Activated CD4-positive, CD25-positive, alpha-beta regulatory T cell (primary cell): ENCODE measurements around the gene BMI1.
"Not testable (repeated sequence)": the region's sequence is repeated elsewhere in the genome, so short reads cannot be mapped to it uniquely, and the experiment has no call there.

ENCODE experiments used
- DNase-seq, 4 experiments: peaks; one replicate each; lab custom pipeline; 2025; lab: John Stamatoyannopoulos, UW

Gene BMI1

DNA sequence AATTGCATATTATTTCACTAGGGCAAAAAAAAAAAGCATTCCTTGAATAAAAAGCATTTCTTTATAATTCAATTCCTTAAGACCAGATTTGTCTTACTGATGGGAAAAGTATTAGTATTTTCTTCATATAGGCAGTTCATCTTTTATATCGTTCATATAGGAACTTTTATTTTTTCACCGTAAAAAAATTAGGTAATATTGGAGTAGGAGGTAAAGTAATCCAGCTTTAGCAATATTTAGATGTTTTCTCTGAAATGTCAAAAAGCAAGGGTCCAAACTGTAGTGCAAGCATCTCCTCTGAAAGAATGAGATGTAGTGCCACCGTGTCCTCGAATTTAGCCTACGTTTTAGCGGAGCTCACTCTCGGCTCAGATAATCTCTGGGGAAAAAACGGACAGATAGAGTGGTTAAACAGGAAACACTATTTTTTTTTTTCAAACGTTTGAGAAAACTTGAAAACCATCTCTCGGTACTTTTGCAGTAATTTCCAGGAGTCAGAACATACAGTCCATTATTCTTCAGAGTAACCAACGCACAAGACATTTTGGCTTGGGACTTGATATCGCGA lies 18.9 kb downstream of the BMI1 start:
- DNase-seq = no peak

GRCh38 chr10:22340329-22341189 lies 19.7 kb downstream of the BMI1 start:
- peak in 2 of 4 experiments; percentile 33 for DNase-seq

- no peak for DNase-seq
Observed at GRCh38 chr10:22341190-22341925, 20.5 kb downstream of the BMI1 start.

GRCh38 chr10:22341926-22342196 lies 21.0 kb downstream of the BMI1 start:
- no peak for DNase-seq

DNA sequence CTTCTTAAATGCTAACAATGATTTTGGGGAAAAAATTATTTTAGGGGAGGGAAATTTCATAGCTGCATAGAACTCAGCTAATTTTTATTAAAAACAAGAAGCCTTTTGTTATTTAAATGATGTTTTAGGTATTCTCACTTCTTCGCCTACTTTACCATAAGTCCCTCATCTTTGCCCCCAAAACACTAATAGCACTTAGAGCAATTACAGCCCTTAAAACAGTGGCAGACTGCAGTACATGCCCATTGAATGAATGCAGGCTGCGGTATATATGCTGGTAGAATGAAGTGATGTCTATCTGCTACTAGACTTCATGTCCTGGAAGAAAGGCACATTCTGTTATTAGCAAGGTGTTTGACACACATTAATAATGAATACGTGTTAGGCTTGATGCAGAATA lies 21.5 kb downstream of the BMI1 start:
- DNase-seq = no peak

- DNase-seq = no peak
Observed at GRCh38 chr10:22343731-22344130, 22.8 kb downstream of the BMI1 start.

GRCh38 chr10:22344249-22344648 lies 23.4 kb downstream of the BMI1 start:
- DNase-seq = no peak

DNA sequence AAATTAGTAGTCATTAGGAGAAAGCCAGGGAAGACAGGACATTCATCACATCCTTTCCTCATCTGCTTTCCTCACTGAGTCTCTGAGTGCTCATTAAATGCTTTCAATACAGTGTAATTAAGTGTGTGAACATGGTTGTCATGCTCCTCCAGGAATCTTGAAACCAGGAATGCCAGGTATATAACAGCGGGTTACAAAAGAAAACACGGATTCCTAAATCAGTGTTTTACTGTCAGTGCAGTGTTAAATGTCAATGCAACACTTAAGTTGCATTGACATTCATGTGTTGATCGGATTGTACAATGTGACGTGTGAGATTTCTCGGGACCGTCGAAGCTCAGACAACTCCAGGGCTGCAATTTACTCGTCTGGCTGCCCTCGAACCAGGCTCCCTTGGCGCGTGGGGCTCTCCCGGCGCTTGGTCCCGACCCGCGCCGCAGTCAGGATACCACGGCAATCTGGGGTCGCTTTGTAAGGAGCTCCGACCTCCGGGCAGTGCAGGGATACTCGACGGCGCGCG lies 23.9 kb downstream of the BMI1 start:
- no peak for DNase-seq

DNA sequence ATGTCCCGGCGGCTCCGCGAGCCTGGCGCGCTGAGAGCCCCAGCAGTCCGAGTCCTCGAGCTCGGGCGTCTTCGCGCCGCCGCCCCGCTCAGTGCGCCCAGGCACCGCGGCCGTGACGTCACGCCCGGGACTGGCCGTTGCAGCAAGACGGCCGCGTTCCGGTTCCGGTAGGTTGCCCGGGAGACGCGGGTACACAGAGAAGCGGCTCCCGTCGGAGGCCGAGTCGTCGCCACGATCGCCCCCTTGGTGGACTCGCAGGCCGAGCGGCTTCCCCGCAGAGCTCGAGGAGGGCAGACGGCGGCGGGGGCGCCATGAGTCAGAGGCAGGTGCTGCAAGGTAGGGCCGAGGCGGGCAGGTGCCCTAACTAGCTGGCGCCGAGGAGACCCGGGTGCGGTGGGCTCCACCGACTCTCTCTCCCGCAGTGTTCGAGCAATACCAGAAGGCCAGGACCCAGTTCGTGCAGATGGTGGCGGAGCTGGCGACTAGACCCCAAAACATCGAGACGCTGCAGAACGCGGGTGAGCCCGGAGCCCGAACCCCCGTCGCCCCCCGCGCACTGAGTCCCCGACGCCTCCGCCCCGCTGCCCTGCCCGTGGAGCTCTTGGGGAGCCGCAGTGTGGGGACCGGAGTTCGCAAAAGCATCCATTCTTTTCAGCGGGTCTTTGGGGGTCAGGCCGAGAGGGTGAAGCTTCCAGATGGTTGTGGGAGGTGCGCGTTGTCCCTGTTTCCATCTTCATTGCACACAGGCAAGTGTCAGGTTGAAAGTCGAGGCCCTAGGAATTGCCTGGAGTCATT lies 24.6 kb downstream of the BMI1 start, which contains the start of gene SPAG6:
Gene SPAG6, plus strand, starts transcription at position 196 of the 795 bp plus-strand sequence. Its CDS starts 116 bp downstream, at position 312.
- DNase-seq = no peak

DNA sequence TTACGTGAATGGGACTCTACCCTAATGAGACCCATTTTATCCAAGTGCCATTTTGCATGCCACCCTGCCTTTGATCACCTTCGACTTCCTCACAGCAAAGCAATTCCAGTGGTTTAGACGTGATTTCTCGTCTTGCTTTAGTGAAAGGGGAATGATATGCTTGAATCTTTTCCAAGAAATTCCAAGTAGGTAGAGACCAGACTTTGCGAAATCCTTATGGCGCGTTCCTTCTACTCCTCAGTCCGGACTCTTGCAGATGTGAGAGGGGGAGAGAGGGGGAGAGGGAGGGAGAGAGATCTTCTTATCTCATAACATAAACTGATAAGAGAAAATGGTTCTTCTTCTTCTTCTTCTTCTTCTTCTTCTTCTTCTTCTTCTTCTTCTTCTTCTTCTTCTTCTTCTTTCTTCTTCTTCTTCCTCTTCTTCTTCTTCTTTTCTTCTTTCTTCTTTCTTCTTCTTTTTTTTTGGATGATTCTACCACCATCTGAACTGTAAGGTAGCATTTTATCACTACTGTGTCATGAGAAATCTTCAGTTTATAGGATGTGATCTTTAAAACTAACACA lies 25.3 kb downstream of the BMI1 start:
- no peak for DNase-seq

DNA sequence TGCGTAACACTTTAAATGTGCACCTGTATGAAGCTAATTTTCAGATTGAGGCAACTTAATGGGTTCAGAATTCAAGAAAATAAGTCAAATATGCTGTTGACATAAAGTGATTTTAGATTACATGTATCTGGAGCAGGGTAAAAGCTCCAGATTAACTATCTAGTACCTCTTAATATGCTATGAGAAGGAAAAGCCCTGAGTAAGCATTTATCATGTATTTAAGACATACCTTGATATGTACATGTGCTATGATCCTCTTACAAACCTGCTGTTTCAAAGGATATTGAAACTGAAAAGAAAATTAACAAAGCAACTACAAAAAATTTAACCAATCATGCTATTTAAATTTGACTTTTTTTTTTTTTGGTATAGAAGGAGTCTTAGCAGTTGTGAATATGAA lies 28.9 kb downstream of the BMI1 start:
- no peak for DNase-seq

- no peak for DNase-seq
Observed at GRCh38 chr10:22351131-22351703, 30.3 kb downstream of the BMI1 start.

- no peak for DNase-seq
Observed at GRCh38 chr10:22356324-22356873, 35.5 kb downstream of the BMI1 start.

DNA sequence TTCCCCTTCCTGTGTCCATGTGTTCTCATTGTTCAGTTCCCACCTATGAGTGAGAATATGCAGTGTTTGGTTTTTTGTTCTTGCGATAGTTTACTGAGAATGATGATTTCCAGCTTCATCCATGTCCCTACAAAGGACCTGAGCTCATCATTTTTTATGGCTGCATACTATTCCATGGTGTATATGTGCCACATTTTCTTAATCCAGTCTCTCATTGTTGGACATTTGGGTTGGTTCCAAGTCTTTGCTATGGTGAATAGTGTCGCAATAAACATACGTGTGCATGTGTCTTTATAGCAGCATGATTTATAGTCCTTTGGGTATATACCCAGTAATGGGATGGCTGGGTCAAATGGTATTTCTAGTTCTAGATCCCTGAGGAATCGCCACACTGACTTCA lies 36.9 kb downstream of the BMI1 start:
- not testable (repeated sequence) for DNase-seq

DNA sequence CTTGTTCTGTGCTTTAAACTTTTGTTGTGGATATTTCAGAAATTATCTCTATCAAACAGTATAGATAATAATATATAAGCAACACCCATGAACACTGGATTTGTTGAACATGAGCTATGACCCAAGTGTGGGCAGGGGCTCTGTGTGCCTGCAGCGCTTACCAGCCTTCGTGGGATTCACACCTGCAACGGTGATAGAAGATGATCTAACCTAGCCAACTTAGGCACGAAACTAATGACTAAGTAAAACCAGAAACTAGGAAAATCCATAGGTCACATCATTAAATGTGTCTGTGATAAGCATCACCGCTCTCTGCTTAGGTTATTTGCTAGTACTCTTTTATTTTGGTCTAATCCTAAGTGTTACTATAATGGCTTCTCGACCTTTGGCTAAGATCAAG lies 42.4 kb downstream of the BMI1 start:
- DNase-seq = no peak

GRCh38 chr10:22364407-22365140 lies 43.7 kb downstream of the BMI1 start:
- DNase-seq = no peak

DNA sequence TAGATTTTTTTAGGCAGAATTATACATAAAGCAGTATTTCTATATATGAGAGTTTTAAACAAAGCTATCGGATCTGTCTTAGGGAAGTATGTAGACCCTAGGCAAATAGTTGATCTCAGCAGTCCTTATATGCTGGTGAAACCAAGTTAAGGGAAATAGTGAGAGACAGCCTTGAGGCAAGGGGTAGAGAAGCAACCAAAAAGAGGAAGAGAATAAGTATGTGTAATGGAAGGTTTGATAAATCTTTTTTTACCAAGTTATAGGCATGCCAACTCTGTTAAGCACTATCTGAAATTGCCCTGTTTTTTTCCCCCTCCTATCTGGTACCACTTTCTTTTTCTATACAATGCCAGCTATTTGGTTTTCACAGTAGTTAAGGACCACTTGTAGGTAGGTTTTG lies 44.3 kb downstream of the BMI1 start:
- no peak for DNase-seq

DNA sequence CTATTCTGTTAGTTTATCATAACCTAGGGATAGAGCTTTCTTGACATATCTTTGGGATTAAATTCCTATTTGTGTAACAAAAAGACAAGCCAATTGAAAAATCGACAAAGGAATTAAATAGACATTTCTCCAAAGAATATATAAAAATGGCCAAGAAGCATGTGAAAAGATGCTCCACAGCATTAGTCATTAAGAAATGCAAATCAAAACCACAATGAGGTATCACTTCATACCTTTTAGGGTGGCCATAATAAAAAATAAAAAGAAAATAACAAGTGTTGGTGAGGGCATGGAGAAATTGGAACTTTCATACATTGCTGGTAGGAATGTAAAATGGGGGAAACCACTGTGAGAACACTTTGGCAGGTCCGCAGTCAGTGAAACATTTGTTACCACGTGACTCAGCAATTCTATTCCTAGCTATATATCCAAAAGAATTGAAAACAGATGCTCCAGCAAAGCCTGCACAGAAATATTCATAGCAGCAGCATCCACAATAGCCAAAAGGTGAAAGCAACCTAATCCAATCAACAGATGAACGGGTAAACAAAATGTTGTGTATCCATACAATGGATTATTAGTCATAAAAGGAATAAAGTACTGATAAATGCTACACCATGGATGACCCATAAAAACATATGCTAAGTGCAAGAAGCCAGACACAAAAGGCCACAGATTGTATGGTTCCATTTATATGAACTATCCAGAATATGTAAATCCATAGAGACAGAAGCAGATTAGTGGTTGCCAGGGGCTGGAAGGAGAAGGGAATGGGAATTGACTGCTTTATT lies 44.9 kb downstream of the BMI1 start:
- DNase-seq = no peak

- no peak for DNase-seq
Observed at GRCh38 chr10:22366435-22366703, 45.5 kb downstream of the BMI1 start.

DNA sequence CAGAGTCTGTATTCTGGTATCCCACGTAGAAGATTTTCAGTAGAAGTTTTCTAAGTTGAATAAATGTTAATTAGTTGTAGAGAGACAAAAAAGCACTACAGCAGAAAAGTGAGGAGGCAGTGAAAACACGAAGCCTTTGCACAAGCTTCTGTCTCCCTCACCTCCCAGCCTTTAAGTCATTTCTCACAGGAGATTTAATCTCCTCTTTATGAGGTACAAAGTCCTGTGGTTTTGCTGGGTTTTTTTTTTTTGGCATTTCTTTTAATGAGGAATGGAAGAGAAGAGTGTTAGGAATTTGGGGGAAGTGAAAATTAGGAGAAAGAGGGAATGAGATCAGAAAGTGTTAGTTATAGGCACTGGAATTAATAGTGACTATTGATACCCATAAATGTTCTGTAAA lies 45.9 kb downstream of the BMI1 start:
- no peak for DNase-seq
